Neural cell (in vitro differentiated cells): ENCODE measurements around the gene AK5.

Source experiments
- EP300 ChIP-seq: fragments of 450-650 bp; conservative IDR thresholded peaks from 2 replicates; pipeline ENCODE4 v1.6.1; 2014; ENCODE audit warnings: antibody characterized with exemption, mild to moderate bottlenecking, moderate library complexity; ENCODE audit not compliant: poor library complexity, severe bottlenecking
- EZH2 ChIP-seq: fragments of 200-600, 300-800 bp; shearing (Covaris generic), sonication (generic); IDR thresholded peaks from 2 replicates; pipeline ENCODE4 v1.6.1; 2014; ENCODE audit warnings: antibody characterized with exemption, low read length, borderline replicate concordance, mild to moderate bottlenecking; ENCODE audit not compliant: insufficient read depth, poor library complexity, severe bottlenecking
- POLR2AphosphoS5 ChIP-seq: IDR thresholded peaks from 2 replicates; pipeline ENCODE4 v1.6.1; 2012
- RAD21 ChIP-seq: fragments of 450-650 bp; conservative IDR thresholded peaks from 2 replicates; pipeline ENCODE4 v1.6.1; 2014; ENCODE audit warnings: antibody characterized with exemption, mild to moderate bottlenecking, moderate library complexity
- SMC3 ChIP-seq: fragments of 450-650 bp; conservative IDR thresholded peaks from 2 replicates; pipeline ENCODE4 v1.6.1; 2014; ENCODE audit warnings: antibody characterized with exemption, mild to moderate bottlenecking, moderate library complexity; ENCODE audit not compliant: poor library complexity
- TAF1 ChIP-seq: IDR thresholded peaks from 2 replicates; pipeline ENCODE4 v1.6.1; 2012; ENCODE audit warnings: low read depth
- TF ChIP-seq, protein P1 (sequence below): fragments of 450-650 bp; IDR thresholded peaks from 2 replicates; pipeline ENCODE4 v1.5.1; 2014; ENCODE audit warnings: antibody characterized with exemption, mild to moderate bottlenecking, moderate library complexity; ENCODE audit not compliant: poor library complexity, severe bottlenecking
- TF ChIP-seq, protein P2 (sequence below): IDR thresholded peaks from 2 replicates; pipeline ENCODE4 v1.6.1; 2012; ENCODE audit warnings: borderline replicate concordance

DNA sequence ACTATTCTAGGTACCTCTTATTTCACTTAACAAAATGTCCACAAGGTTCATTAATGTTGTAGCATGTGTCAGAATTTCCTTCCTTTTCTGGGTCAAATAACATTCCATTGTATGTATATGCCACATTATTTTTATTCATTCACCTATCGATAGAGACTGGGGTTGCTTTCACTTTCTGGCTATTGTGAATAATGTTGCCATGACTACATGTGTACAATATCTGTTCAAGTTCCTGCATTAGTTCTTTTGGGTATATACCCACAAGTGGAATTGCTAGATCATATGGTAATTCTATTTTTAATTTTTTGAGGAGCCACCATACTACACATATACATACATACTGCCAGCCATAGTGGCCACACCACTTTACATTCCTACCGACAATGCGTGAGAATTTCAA lies 242.2 kb downstream of the AK5 start:
- TF ChIP-seq, protein P1, sequence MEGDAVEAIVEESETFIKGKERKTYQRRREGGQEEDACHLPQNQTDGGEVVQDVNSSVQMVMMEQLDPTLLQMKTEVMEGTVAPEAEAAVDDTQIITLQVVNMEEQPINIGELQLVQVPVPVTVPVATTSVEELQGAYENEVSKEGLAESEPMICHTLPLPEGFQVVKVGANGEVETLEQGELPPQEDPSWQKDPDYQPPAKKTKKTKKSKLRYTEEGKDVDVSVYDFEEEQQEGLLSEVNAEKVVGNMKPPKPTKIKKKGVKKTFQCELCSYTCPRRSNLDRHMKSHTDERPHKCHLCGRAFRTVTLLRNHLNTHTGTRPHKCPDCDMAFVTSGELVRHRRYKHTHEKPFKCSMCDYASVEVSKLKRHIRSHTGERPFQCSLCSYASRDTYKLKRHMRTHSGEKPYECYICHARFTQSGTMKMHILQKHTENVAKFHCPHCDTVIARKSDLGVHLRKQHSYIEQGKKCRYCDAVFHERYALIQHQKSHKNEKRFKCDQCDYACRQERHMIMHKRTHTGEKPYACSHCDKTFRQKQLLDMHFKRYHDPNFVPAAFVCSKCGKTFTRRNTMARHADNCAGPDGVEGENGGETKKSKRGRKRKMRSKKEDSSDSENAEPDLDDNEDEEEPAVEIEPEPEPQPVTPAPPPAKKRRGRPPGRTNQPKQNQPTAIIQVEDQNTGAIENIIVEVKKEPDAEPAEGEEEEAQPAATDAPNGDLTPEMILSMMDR, result no peak
- TF ChIP-seq, protein P2, sequence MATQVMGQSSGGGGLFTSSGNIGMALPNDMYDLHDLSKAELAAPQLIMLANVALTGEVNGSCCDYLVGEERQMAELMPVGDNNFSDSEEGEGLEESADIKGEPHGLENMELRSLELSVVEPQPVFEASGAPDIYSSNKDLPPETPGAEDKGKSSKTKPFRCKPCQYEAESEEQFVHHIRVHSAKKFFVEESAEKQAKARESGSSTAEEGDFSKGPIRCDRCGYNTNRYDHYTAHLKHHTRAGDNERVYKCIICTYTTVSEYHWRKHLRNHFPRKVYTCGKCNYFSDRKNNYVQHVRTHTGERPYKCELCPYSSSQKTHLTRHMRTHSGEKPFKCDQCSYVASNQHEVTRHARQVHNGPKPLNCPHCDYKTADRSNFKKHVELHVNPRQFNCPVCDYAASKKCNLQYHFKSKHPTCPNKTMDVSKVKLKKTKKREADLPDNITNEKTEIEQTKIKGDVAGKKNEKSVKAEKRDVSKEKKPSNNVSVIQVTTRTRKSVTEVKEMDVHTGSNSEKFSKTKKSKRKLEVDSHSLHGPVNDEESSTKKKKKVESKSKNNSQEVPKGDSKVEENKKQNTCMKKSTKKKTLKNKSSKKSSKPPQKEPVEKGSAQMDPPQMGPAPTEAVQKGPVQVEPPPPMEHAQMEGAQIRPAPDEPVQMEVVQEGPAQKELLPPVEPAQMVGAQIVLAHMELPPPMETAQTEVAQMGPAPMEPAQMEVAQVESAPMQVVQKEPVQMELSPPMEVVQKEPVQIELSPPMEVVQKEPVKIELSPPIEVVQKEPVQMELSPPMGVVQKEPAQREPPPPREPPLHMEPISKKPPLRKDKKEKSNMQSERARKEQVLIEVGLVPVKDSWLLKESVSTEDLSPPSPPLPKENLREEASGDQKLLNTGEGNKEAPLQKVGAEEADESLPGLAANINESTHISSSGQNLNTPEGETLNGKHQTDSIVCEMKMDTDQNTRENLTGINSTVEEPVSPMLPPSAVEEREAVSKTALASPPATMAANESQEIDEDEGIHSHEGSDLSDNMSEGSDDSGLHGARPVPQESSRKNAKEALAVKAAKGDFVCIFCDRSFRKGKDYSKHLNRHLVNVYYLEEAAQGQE, result no peak
- no peak for TF ChIP-seq TAF1
- no peak for TF ChIP-seq EZH2
- TF ChIP-seq POLR2AphosphoS5, result no peak
- no peak for TF ChIP-seq SMC3
- TF ChIP-seq RAD21, result no peak
- no peak for TF ChIP-seq EP300
